ENCODE measurements around the gene SSTR5.

SSTR5 gene

GRCh38 chr16:1056196-1056595, 16.4 kb upstream of the SSTR5 start:
- no peak for DNase-seq

- DNase-seq, result no peak
These were observed 15.2 kb upstream of the SSTR5 start for GRCh38 chr16:1057252-1057932.

GRCh38 chr16:1058216-1058615, 14.3 kb upstream of the SSTR5 start:
- no peak for DNase-seq

DNA sequence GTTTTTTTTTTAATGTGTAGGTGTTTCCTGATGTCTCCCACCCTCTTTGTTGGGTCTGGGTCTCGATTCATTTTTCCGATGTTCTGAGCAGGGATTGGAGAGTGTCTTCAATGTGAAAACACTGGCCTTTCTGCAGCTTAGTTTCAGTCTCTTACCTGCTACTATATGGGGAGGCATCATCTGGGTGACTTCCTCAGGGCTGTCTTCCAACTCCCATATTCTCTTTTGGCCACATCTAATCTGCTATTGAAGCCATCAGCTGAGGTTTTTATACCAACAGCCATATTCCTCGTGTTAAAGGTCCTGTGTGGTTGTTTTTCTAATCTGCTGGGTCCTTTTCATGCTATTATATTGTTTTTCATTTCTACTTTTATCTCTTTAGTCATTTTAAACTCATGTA, 13.2 kb upstream of the SSTR5 start:
- DNase-seq, result no peak

DNA sequence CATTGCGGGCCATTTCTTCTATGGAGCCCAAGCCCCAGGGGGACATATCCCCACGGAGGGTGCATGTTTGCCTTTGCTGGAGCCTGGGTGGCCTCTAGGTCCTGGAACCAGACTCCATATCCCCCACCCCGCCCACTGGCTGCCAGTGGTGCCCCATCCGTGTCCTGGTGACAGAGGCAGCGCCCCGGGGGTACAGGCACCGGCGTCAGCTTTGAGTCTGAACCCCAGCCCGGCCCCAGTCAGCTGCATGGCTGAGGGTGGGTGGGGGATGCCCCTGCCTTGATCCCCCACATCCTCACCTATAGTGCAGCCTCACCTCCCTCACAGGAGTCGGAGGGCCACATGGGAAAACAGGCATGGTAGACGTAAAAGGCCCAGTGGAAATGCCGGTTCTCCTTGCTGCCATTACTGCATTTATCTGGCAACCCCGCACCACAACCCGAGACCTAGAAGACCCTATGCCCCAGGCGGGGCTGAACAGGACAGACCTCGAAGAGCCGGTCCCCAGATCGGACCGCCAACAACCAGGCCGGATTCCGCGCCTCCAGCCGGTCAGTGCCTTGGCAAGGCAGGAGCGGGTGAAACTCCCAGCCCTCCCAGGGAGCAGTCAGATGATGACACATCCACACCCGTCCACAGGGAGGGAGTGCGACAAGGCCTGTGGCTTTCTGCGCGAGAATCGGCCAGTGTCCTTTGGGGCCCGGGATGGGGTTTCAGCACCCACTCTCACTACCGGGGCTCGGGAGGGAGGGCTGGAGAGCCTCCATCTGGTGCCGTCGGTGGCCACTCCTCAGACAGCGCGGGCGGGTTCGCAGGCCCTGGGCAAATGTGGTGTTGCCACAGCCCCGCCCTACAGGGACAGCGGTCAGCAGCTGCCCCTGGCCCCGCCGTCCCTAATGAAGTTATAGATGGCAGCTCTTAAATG, 11.9 kb upstream of the SSTR5 start:
- no peak for DNase-seq

- DNase-seq, result no peak
These were observed 10.6 kb upstream of the SSTR5 start for GRCh38 chr16:1061769-1062505.

- DNase-seq, result no peak
These were observed 9.7 kb upstream of the SSTR5 start for GRCh38 chr16:1062895-1063294.

DNA sequence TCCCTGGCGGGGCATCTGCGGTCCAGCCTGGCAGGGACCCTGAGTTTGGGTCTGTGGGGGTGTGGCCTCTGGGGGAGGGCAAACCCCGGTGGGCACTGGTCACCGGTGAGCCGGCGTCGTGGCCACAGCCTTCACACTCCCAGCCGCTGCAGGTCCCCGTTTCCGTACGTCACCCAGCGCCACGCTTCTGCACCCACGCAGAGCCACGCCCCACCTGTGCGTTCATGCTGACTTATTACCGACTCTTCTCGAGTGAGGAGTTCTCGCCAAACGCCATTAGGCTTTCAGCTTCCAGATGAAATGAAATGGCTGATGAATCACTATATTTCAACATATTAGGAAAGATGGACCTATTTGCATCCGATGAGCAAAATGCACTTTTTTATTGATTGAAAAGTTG, 8.8 kb upstream of the SSTR5 start:
- no peak for DNase-seq

DNA sequence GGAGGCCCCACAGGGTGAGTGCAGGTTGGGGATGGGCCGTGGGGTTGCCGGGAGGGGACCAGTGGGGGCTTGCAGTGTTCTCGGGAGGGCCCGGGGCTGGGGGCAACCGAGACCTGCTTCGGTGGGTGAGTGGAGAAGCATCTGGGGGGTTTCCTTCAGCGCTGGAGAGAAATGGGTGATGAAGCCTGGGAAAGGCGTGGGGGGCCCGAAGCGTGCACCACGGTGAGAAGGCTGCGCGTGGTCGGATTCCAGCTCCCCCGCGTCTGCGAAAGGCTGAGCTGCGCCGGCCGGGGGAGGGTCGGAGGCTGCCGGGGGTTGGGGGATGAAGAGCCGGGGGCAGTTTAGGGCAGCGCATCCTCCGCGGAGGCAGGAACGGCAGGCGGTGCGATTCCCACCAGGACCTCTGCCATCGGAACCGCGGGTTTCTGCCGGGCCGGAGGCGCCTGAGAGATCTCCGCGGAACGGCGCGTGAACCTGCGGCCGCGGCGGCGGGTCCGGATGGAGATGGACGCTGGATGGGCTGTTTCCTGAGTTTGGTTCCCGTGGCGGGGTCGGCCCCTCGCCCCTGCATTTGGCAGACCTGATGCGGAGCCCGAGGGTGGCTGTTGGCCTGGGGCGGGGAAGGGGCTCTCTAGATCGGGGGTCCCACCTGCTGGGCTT, 6.9 kb upstream of the SSTR5 start:
- no peak for DNase-seq

GRCh38 chr16:1066584-1067172, 5.9 kb upstream of the SSTR5 start:
- no peak for DNase-seq

- no peak for DNase-seq
These were observed 4.9 kb upstream of the SSTR5 start for GRCh38 chr16:1067629-1068028.

DNA sequence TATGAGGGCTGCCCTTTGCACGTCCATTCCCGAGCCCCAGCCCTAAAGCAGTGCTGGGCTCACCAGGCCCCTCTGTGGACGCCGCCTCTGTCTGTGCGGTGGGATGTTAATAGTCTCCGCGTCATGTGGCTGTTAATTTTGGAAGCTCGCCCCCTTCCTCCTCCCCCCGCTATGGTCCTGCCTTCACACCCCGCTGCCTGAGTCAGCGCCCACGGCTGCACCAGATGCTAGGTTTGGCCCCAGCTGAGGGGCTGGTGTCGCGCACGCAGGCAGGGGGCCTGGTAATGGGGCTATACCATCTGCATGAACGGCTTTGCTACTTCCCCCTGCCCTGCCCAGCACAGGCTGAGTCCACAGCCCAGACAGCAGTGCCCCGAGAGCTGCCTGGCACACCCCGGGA, 4.1 kb upstream of the SSTR5 start:
- DNase-seq, result no peak

GRCh38 chr16:1069154-1069553, 3.4 kb upstream of the SSTR5 start:
- no peak for DNase-seq

- DNase-seq, result no peak
These were observed 2.3 kb upstream of the SSTR5 start for GRCh38 chr16:1070084-1070863.

DNA sequence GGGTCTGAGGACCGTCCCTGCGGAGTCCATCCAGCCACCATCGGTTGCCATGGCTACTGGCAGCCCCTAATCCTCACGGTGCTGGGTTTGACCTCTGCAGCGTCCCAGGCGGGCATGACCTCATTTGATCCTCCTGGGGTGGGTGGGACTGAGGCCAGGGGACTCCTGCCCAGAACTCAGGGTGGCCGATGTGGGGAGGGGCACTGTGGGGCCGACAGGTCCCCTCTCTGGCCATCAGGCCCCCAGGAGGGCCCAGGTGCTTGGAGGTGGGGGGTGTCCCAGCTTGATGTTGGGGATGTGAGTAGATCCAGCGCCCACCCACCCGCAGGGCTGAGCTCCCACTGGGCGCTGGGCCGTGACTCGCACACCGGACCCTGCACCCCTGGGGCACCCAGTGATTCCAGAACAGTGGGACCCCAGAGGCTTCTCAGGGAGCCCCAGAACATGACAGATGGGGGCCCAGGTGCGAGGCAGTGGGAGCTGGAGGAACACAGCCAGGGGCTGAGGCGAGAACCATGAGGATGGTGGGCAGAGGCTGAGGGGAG, 1.6 kb upstream of the SSTR5 start:
- no peak for DNase-seq

- no peak for DNase-seq
These were observed 854 bp upstream of the SSTR5 start for GRCh38 chr16:1071561-1072225.

GRCh38 chr16:1073262-1073558, 663 bp downstream of the SSTR5 start:
- DNase-seq, result no peak

DNA sequence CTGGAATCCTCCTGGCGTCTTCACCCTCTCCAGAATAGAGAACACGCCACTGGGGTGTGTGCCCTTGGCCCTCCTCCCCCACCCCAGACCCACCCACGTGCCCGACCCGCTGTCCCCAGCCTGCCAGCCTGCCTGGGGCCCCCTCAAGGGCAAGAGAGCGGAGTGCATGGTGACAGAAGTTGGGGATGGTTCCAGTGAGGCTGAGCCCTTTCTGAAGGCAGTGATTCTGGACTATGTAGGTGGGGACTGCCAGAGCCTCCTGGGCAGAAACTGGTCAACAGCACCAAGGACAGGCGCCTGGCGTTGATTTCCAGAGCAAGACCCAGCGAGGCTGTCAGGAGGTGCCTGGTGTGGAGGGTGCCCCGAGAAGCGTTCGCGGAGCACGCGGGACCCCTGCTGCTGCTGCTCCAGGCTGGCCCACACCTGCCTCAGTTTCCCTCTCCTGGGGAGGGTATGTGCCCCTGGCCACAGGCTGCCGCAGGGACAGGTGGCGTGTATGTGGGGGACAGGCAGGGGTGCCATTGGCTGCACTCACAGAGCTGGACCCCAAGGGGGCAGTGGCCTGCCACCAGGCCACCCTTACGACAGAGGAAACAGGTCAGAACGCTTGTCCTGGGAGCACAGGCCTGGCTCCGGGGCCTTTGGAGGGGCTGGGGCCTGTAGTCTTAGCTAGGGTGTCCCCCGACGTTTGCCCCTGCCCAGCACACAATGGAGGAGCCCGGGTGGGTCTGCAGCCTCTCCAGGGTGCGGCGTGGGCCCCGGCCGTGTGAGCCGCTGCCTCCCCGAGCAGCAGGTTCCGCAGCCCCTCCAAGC, 1.2 kb downstream of the SSTR5 start:
- DNase-seq, result no peak

GRCh38 chr16:1074379-1074649, 1.8 kb downstream of the SSTR5 start:
- no peak for DNase-seq

- DNase-seq, result no peak
These were observed 3.0 kb downstream of the SSTR5 start for GRCh38 chr16:1075546-1075945.
